HG02759 (cell line): ENCODE data around the gene CATSPERZ.
A peak's percentile ranks its signal among the peaks of the same experiment; 100 is the strongest.

ENCODE experiments used
- ATAC-seq: cut with Tn5 transposase; IDR thresholded peaks from one replicate; pipeline ENCODE4 v1.9.1; 2021; ENCODE audit warnings: mild to moderate bottlenecking, moderate library complexity; ENCODE audit not compliant: unreplicated experiment

CATSPERZ gene

DNA sequence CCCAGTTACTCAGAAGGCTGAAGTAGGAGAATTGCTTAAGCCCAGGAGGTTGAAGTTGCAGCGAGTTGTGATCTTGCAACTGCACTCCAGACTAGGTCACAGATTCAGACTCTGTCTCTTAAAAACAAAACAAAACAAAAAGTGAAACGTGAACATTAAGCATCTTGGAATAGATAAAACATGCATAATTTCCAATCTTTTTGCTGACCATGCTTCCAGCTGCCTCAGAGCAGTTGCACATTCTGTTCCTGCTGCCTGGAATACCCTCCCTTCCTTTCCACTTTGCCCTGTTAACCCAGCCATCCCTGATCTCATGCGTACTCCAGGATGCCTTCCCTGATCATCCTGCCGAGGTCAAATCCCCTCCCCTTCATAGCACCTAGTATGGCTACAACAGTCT is 39.1 kb downstream of the CATSPERZ start:
- ATAC-seq = no peak

DNA sequence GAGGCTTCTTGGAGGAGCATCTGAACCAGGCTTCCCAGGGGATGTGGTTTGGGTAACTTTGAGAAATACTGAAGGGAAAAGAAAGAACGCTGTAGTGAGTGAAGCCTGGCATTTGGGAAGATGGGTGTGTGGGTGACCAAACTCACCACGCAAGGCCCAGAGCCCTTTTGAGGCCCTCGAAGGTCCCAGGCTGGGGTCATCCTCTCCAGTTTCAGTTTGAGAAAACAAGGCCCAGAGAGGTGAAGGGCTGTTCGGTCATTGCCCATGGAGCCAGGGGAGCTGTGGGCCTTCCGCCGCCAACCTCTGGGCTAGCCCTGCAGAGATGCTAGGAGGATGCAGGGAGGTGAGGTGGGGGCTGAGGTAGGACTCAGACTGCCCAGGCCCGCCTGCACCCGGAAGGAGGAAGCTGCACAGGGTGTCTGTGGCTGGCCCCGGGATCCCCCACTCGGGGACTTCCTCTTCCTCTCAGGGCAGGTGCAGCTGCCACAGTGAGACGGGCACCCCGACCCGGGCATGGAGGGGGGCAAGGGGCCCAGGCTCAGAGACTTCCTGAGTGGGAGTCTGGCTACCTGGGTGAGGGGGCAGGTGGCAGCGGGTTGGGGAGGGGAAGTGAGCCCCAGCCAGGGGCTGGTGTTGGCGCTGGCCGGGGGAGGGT is 39.7 kb downstream of the CATSPERZ start, which contains the start of gene CCDC88B:
Gene CCDC88B, plus strand, starts transcription at position 451 of the 655 bp plus-strand sequence. Its CDS starts 63 bp downstream, at position 514.
- peak; percentile 52 for ATAC-seq

DNA sequence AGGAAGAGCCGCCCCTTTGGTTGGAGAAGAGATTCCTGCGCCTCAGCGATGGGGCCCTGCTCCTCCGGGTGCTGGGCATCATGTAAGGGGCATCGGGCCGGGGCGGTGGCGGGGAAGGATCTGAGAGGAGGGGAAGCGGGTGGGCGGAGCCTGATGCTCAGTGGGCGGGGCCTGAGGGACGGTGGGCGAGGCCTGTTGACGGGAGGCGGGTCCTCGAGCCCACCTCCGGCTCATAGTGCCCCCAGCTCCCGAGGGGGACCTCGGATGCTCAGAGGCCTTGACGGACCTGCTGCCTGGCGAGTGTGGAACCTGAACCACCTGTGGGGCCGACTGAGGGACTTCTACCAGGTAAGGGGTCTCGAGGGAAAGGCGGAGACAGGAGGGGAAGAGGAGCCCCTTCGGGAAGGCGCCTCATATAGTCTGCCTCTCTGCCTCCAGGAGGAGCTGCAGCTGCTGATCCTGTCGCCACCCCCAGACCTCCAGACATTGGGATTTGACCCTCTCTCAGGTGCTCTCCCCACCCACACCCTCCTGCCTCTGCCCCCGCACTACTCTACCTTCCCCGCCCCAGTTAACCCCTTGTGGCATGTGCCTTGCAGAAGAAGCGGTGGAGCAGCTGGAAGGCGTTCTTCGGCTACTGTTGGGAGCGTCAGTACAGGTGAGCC is 40.6 kb downstream of the CATSPERZ start:
- ATAC-seq = peak; percentile 45

DNA sequence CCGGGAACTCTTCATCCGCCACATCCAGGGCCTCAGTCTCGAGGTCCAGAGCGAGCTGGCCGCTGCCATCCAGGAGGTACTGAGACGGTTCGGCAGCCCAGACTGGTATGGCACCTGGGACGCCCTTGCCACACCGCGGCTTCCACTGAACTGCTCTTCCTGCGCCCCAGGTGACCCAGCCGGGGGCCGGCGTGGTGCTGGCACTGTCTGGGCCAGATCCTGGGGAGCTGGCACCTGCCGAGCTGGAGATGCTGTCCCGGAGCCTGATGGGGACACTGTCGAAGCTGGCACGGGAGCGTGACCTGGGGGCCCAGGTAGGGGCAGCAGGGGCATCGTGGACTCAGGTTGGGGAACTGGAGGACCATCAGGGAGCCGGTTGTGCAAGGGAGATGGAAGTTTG is 41.3 kb downstream of the CATSPERZ start:
- no peak for ATAC-seq

DNA sequence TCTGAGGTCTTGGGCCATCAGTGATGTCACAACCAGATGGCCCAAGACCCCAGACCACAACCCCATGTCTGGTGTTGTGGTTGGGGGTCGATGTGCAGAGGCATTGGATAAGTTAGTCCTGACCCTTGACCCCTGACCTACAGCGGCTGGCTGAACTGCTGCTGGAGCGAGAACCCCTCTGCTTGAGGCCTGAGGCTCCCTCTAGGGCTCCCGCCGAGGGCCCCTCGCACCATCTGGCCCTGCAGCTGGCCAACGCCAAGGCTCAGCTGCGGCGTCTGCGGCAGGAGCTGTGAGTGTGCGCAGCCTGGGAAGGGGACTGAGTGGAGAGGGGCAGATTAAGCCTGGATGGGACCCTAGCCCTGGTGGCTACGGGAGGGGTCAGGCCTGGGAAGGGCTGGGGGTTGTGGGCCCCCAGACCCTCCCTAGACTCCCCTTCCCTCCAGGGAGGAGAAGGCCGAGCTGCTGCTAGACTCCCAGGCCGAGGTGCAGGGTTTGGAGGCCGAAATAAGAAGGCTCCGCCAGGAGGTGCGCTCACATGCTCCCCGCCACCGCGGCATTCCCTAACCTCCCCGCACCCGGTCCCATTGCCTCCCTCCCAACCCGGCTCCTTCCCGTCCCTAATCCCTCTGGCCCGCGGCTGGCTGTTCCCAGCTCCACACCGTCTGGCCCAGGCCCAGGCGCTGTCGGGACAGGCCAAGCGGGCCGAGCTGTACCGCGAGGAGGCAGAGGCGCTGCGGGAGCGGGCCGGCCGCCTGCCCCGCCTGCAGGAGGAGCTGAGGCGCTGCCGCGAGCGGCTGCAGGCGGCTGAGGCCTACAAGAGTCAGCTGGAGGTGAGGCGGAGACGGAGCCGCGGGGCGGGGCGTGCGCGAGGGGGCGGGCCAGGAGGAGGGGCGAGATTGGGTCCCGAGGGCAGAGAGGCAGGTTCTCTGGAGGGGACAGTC is 42.0 kb downstream of the CATSPERZ start:
- peak; percentile 55 for ATAC-seq

DNA sequence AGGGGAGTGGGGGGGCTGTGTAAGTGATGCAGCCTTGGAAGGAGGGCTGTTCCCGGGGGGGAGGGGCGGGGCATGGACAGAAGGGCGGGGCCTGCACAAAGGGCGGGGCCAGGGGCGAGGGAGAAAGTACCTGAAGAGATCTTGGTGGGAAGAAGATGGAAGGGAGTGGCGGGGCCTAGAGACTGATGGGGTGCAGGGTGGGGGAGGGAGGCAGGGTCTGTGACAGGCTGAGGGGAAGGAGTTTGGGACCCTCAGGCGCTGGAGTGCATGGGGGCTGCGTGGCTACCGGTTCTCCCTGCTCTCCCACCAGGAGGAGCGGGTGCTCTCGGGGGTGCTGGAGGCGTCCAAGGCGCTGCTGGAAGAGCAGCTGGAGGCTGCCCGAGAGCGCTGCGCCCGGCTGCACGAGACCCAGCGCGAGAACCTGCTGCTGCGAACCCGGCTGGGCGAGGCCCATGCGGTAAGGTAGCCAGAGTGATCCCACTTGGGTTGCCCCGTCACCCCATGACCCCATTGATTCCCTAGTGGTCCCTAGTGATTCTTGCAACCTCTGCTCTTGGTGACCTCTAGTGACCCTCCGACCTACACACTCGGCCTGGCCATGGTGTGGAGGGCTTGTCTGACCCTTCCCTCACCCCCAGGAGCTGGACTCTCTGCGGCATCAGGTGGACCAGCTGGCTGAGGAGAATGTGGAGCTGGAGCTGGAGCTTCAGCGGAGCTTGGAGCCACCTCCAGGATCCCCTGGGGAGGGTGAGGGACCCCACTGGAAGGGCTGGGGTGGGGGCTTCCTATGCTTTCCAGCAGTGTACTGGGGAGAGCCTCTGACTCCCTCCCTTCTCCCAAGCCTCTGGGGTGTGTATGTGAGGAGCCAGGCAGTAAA is 42.9 kb downstream of the CATSPERZ start:
- no peak for ATAC-seq

DNA sequence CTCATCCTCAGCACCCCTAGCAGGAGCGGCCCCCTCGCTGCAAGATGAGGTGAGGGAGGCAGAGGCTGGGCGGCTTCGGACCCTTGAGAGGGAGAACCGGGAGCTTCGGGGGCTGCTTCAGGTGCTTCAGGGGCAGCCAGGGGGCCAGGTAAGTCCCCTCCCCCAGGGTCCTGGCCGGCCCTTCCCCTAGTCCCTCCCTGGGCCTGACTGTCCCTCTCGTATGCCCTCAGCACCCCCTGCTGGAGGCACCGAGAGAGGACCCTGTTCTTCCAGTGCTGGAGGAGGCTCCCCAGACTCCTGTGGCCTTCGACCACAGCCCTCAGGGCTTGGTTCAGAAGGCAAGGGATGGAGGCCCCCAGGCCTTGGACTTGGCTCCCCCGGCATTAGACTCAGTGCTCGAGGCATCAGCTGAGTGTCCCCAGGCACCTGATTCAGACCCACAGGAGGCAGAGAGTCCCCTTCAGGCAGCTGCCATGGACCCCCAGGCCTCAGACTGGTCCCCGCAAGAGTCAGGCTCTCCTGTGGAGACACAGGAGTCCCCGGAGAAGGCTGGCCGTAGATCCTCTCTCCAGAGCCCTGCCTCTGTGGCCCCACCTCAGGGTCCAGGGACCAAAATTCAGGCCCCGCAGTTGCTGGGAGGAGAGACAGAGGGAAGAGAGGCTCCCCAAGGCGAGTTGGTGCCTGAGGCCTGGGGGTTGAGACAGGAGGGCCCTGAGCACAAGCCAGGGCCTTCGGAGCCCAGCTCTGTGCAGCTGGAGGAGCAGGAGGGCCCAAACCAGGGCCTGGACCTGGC is 43.8 kb downstream of the CATSPERZ start:
- no peak for ATAC-seq

DNA sequence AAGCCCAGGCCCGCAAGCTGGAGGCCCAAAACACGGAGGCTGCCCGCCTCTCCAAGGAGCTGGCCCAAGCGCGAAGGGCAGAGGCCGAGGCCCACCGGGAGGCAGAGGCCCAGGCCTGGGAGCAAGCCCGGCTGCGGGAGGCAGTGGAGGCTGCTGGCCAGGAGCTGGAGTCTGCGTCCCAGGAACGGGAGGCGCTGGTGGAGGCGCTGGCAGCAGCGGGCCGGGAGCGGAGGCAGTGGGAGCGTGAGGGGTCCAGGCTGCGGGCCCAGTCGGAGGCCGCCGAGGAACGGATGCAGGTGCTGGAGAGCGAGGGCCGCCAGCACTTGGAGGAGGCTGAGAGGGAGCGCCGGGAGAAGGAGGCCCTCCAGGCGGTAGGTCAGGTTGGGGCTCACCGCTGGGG is 44.6 kb downstream of the CATSPERZ start:
- ATAC-seq = no peak

DNA sequence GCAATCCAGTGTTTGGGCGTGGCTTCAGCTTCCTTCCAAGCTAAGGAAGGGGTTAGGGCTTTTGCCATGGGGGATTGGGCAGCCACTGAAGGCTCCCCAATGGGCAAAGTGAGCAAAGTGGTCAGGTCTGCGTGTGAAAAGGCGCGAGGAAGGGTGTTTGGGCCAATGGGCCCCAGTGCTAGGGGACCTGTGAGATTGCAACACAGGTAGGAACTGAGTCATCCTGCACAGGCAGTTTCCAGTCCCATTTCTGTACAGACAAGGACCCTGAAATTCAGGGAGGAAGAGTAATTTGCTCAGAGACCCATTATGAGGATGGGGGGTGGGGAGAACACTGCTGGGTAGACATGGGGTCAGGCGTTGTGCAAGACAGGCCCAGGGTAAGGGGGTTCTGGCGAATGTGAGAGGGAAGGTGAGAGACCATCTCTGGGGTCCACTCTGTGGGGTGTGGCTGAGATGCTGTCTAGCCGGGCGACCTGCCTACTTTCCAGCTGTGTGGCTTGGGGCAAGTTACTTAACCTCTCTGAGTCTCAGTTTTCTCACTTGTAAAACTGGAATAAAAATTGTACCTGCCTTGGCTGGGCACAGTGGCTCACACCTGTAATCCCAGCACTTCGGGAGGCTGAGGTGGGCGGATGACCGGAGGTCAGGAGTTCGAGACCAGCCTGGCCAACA is 47.2 kb downstream of the CATSPERZ start:
- no peak for ATAC-seq

DNA sequence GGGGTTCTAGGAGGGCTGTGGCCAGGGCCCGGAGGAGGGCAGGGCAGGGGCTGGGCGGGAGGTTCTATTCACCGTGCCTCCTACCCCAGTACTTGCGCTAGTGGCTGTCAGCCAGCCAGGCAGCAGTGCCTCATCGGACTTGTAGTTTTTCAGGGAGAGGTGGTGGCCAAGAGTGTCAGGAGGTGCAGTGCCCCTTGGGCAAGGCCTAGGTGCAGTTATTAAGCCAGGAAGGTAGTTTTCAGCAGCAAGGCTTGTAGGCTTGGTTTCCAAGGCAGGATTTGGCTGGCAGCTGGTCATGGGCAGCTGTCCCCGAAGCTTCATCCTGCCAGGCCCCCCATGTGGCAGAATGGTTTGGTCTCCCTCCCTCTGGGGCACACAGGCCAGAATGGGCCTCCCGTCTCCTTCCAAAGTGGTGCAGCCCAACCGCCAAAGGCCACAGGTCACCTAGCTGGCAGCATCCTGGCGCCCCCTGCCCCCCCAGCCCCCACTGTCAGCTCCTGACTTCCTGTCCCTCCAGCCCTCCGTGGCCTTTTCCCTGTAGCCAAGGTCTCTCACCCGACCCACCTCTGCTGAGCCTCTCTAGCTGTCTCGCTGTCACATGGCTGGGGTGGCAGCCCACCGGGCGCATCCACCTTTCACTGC is 48.3 kb downstream of the CATSPERZ start:
- ATAC-seq = no peak

DNA sequence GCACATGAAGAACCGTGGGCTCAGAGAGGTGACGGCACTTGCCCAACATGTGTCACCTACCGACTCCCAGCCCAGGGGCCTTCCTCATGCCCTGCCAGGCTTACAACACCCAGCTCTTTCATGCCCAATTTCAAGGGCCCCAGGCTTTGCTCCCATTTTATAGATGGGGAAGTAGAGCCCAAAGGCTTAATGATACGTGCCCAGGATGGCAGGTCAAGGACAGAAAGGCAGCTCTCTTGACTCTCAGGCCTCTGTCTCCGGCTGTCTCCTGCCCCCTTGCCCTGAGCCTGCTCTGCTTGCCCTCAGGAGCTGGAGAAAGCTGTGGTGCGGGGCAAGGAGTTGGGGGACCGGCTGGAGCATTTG is 48.8 kb downstream of the CATSPERZ start:
- ATAC-seq = no peak

DNA sequence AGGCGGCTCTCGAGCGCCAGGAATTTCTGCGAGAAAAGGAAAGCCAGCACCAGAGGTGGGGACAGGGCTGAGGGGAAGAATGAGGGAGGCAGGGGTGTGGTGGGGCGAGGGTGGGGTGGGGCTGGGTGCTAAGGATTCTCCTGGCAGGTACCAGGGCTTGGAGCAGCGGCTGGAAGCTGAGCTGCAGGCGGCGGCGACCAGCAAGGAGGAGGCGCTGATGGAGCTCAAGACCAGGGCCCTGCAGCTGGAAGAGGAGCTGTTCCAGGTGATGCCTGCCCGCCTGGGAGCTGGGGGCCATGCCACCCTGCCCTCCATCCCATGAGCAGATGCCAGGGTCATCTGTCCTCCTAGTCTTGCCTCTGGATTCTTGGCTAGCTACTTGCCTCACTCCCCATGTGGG is 49.2 kb downstream of the CATSPERZ start:
- no peak for ATAC-seq

DNA sequence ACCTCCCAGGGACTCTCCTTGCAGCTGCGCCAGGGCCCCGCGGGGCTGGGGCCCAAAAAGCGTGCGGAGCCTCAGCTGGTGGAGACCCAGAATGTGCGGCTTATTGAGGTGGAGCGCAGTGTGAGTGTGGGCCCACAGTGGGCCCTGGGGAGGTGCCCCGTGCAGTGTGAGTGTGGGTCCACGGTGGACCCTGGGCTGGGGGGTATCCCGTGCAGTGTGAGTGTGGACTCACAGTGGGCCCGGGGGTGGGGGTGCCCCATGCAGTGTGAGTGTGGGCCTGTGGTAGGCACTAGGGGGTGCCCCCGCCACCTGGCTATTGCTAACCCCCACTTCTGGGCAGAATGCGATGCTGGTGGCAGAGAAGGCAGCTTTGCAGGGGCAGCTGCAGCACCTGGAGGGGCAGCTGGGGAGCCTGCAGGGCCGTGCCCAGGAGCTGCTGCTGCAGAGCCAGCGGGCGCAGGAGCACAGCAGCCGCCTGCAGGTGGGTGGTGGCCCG is 51.0 kb downstream of the CATSPERZ start:
- ATAC-seq = no peak

DNA sequence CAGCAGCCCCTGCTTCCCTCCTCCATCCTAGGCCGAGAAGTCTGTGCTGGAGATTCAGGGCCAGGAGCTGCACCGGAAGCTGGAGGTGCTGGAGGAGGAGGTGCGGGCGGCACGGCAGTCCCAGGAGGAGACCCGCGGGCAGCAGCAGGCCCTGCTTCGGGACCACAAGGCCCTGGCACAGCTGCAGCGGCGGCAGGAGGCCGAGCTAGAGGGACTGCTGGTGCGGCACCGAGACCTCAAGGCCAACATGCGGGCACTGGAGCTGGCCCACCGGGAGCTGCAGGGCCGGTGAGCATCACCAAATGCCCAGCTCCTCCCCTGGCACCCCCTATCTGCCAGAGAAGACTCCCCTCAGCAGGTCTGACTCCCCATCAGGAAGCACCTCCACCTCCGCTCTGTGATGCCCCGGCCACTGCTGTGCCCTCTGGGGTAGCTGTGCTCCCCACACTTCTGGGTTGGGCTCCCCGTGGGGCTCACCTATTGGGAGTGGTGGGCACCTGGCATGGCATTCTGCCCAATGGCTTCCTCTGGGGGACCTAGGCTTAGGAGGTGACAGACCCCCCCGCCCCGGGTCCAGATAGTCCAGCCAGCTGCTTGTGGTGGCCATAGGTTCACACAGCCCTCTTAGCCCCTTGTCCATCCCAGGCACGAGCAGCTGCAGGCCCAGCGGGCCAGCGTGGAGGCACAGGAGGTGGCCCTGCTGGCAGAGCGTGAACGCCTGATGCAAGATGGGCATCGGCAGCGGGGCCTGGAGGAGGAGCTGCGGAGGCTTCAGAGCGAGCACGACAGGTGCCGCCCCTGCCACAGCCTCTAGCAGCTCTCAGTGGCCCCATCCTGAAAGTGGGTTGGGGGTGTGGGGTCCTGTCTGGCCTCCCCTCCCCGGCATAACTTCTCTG is 52.2 kb downstream of the CATSPERZ start:
- no peak for ATAC-seq

DNA sequence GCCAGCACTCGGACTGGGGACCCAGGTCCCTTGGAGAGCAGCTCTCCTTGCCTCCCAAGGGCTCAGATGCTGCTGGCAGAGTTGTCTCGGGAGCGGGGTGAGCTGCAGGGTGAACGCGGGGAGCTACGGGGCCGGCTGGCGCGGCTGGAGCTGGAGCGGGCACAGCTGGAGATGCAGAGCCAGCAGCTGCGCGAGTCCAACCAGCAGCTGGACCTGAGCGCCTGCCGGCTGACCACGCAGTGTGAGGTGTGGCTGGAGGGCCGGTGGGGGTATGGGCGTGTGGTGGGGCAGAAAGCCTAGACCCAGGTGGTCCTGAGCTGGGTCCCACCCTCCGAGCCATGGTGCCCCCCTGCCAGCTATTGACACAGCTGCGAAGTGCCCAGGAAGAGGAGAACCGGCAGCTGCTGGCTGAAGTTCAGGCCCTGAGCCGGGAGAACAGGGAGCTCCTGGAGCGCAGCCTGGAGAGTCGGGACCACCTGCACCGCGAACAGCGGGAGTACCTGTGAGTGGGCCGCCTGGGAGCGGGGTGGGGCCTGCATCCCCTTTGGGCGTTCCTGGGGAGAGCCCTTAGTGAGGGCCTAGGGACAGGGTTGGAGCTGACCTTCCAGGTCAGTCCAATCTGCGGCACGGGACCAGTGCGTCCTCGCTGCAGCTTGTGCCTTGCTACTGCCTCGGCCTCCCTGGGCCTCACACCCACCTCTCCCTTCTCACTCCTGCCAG is 53.0 kb downstream of the CATSPERZ start:
- no peak for ATAC-seq

DNA sequence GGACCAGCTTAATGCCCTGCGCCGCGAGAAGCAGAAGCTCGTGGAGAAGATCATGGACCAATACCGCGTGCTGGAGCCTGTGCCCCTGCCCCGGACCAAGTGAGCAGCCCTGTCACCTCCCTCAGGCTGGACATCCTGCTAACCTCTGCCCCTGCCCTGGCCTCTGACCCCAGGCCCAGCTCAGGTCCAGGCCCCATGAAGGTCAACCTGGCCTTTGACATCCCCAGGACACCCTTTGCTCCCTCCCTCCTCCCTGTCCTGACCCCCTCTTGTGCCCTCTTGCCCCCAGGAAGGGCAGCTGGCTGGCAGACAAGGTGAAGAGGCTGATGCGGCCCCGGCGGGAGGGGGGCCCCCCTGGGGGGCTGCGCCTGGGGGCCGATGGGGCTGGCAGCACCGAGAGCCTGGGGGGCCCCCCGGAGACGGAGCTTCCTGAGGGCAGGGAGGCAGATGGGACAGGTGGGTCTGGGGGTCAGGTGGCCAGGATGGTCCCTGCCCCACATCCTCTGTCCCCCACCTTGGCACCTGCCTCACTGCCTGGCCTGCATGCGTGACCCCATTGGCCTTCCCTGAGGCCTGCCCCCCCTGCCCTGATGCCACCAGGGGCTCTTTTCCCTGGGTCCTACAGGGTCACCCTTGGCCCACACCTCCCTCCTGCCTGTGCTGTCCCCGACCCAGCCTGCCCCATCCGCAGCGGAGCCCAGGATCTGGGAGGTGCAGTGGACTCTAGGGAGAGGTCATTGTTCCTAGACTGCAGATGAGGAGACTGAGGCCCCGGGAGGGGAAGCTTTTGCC is 53.8 kb downstream of the CATSPERZ start:
- ATAC-seq = no peak
